Naive thymus-derived CD4-positive, alpha-beta T cell (primary cell): Measurements from ENCODE around the gene PMFBP1. TPM values are rescaled to one million over a fixed set of nuclear protein-coding genes. Genes with fewer than 3 reads are reported as not detected.
"Not testable (repeated sequence)": the region's sequence is repeated elsewhere in the genome, so short reads cannot be mapped to it uniquely, and the experiment has no call there.

Source experiments
- ATAC-seq: fragments of 150-1000 bp; cut with Tn5 transposase; 2 replicates; pipeline ENCODE4 v1.10.0; 2021; ENCODE audit warnings: mild to moderate bottlenecking, moderate library complexity
- CTCF ChIA-PET: fragments of 350-600 bp; sonication (Branson Sonifier 250); formaldehyde crosslinking; loops from one replicate; lab custom pipeline; 2021; ENCODE audit warnings: antibody characterized with exemption; lab: Charles Lee
- POLR2A ChIA-PET: fragments of 350-600 bp; sonication (Branson Sonifier 250); formaldehyde crosslinking; loops from one replicate; lab custom pipeline; 2021; ENCODE audit warnings: antibody characterized with exemption, inconsistent platforms; lab: Charles Lee
- DNase-seq, 9 donors: peaks; one replicate each; pipeline versions ENCODE4 v3.0.0 to v3.0.0-alpha.2; 2020 to 2022; ENCODE audit warnings: mixed read lengths in 1 of 9
- H3K27ac ChIP-seq: one replicate; pipeline ENCODE4 v1.7.0; 2013; ENCODE audit warnings: mild to moderate bottlenecking, low read depth, low read length, moderate library complexity
- H3K27me3 ChIP-seq, 2 donors: one replicate each; pipeline ENCODE4 v1.7.0; 2013; ENCODE audit warnings: low read length in 2 of 2, mild to moderate bottlenecking in 2 of 2, moderate library complexity in 2 of 2; ENCODE audit not compliant: control insufficient read depth in 2 of 2, insufficient read depth in 2 of 2
- H3K36me3 ChIP-seq, 3 experiments: 1 replicate in 2 of 3; 2 replicates in 1 of 3; pipeline ENCODE4 v1.7.0; 2013; ENCODE audit warnings: low read length in 3 of 3, mild to moderate bottlenecking in 3 of 3, moderate library complexity in 1 of 3; ENCODE audit not compliant: insufficient read depth in 3 of 3, control insufficient read depth in 2 of 3
- H3K4me1 ChIP-seq, 2 donors: one replicate each; pipeline ENCODE4 v1.7.0; 2013; ENCODE audit warnings: low read length in 2 of 2, mild to moderate bottlenecking in 2 of 2, moderate library complexity in 1 of 2; ENCODE audit not compliant: control insufficient read depth in 2 of 2, insufficient read depth in 2 of 2
- H3K4me3 ChIP-seq: 2 replicates; pipeline ENCODE4 v1.7.0; 2013; ENCODE audit warnings: mild to moderate bottlenecking, low read length
- H3K9me3 ChIP-seq, 3 experiments: 1 replicate in 2 of 3; 2 replicates in 1 of 3; pipeline ENCODE4 v1.7.0; 2013; ENCODE audit warnings: low read length in 3 of 3; ENCODE audit not compliant: control insufficient read depth in 2 of 3
- H3K27ac Mint-ChIP-seq, 9 donors: one replicate each; pipeline ENCODE4 v1.8.0; 2020 to 2022; ENCODE audit warnings: mixed read lengths in 9 of 9, mild to moderate bottlenecking in 8 of 9, moderate library complexity in 5 of 9, inconsistent platforms in 2 of 9
- H3K27me3 Mint-ChIP-seq, 5 donors: one replicate each; pipeline ENCODE4 v1.8.0; 2021 to 2022; ENCODE audit warnings: mixed read lengths in 5 of 5, mild to moderate bottlenecking in 1 of 5
- H3K36me3 Mint-ChIP-seq, 5 donors: one replicate each; pipeline ENCODE4 v1.8.0; 2020 to 2022; ENCODE audit warnings: mixed read lengths in 5 of 5, mild to moderate bottlenecking in 3 of 5, inconsistent platforms in 1 of 5
- H3K4me1 Mint-ChIP-seq, 7 donors: one replicate each; pipeline ENCODE4 v1.8.0; 2020 to 2022; ENCODE audit warnings: mixed read lengths in 7 of 7, mild to moderate bottlenecking in 3 of 7, inconsistent platforms in 1 of 7
- H3K4me3 Mint-ChIP-seq, 10 donors: one replicate each; pipeline ENCODE4 v1.8.0; 2020 to 2022; ENCODE audit warnings: mild to moderate bottlenecking in 10 of 10, mixed read lengths in 10 of 10, moderate library complexity in 6 of 10, inconsistent platforms in 2 of 10
- H3K9me3 Mint-ChIP-seq, 11 donors: one replicate each; pipeline ENCODE4 v1.8.0; 2020 to 2022; ENCODE audit warnings: mixed read lengths in 11 of 11, mild to moderate bottlenecking in 4 of 11, inconsistent platforms in 1 of 11, moderate library complexity in 1 of 11
- intact Hi-C, 2 donors: fragments of 100-400 bp; cut with micrococcal nuclease; formaldehyde crosslinking; loops; one replicate each; pipeline ENCODE4 v1.15.1; 2023
- polyA plus RNA-seq, 2 donors: library from polyadenylated mRNA; unstranded; fragments of 300-500 nt; fragmentation: Illumina TruSeq; gene quantifications; one replicate each; pipeline ENCODE4 v1.2.3, GENCODE V29; 2021
- total RNA-seq, 6 experiments: library from RNA in 5 of 6; stranded (reverse) in 5 of 6; gene quantifications; 1 replicate in 5 of 6; 2 replicates in 1 of 6; pipeline ENCODE4 v1.2.3 and lab custom pipeline; 2021 to 2026

The PMFBP1 gene
- total and polyA plus RNA-seq, 7 experiments from 2014 or later: 0.12 to 2.0 (median 1.2) TPM; not detected in 1

DNA sequence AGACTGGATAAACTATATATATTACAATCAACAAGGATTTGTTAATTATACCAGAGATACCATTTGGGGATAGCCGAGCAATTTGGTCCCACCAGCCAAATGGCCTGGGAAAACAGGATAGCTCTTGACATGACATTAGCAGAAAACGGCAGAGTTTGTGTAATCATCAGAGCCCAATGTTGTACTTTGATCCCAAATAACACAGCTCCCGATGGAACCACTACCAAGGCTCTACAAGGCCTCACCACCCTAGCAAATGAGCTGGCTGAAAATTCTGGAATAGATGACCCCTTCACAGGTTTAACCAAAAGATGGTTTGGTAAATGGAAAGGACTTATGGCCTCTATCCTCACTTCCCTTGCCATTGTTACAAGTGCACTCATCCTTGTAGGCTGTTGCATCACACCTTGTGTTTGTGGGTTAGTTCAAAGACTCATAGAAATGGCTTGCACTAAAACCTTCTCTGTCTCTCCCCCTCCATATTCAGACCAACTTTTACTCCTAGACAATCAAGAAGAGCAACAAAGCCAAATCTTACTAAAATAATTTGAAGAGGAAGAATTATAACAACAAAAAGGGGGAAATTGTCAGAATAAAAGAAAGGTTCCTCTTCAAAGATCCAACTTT is 88.1 kb downstream of the PMFBP1 start:
- POLR2A ChIA-PET: no interaction called here
- DNase-seq: no peak
- H3K27me3 Mint-ChIP-seq: no peaks in the 10 kb centered on the region
- no peak overlapping the region for H3K27ac ChIP-seq
- H3K4me1 Mint-ChIP-seq: peaks cover 0 to 2% (median 0%) of the 10 kb centered on the region in 7 donors
- H3K9me3 ChIP-seq: peaks cover 0 to 16% (median 0%) of the 10 kb centered on the region in 3 experiments
- intact Hi-C loops: no loop called here
- peaks cover 0 to 41% (median under 1%) of the 10 kb centered on the region in 3 experiments for H3K36me3 ChIP-seq
- H3K27ac Mint-ChIP-seq: no peak overlapping the region
- no peak for ATAC-seq
- no peaks in the 10 kb centered on the region for H3K27me3 ChIP-seq
- H3K36me3 Mint-ChIP-seq: peaks cover 7 to 44% (median 33%) of the 10 kb centered on the region in 5 donors
- no peak overlapping the region for H3K4me3 ChIP-seq
- H3K9me3 Mint-ChIP-seq: peaks cover 0 to 13% (median 3%) of the 10 kb centered on the region in 11 donors
- H3K4me1 ChIP-seq: no peaks in the 10 kb centered on the region
- no peak overlapping the region for H3K4me3 Mint-ChIP-seq
- CTCF ChIA-PET: no interaction called here

DNA sequence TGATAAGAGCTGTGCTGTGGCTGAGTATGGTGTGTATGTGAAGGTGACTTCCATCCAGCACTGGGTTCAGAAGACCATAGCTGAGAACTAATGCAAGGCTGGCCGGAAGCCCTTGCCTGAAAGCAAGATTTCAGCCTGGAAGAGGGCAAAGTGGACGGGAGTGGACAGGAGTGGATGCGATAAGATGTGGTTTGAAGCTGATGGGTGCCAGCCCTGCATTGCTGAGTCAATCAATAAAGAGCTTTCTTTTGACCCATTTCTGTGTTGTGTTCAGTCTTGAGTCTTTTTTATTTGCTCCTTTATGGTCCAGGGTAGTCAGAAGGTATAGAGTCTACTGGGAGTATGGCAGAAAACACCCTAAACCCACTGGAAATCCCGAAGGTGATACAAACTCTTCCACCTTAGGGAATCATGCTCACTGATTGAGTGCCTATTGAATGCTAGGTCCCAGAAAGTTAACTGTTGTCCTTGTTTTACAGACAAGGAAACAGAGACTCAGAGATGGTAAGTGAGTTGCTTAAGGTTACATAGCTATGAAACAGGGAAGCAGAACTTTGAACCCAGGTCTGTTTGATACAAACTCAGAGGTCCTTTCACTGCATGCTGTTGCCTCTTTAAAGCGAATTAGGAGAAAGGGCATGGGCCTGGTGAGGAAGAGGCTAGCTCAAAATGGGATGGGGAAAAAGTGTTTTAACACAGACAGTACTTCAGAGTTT is 94.8 kb downstream of the PMFBP1 start:
- H3K4me3 ChIP-seq, intact Hi-C loops, H3K27ac ChIP-seq, DNase-seq, H3K4me1 Mint-ChIP-seq, H3K27ac Mint-ChIP-seq, POLR2A ChIA-PET, H3K27me3 ChIP-seq, H3K9me3 Mint-ChIP-seq, H3K27me3 Mint-ChIP-seq, CTCF ChIA-PET, H3K4me1 ChIP-seq, H3K4me3 Mint-ChIP-seq, H3K36me3 ChIP-seq, ATAC-seq, H3K9me3 ChIP-seq: not testable (repeated sequence)
- peaks cover 0 to 13% (median 0%) of the 10 kb centered on the region in 5 donors for H3K36me3 Mint-ChIP-seq

DNA sequence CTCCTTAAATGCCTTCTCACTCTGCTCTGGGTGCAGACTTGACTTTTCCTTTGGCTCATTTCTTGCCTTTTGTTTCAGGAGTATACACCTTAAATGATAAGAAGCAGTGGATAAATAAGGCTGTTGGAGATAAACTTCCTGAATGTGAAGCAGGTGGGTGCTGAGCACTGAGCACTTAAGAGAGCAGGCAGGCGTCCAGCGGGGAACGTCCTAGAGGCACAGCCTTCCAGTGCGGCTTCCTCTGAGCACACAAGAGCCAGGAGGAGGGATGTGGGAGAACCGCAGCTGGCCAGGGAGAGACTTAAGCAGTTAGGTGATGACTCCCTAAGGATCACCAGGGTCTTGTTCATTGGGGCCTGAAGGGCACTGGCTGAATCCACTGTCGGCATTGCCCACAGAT is 96.9 kb downstream of the PMFBP1 start:
- H3K9me3 Mint-ChIP-seq, CTCF ChIA-PET, ATAC-seq, H3K4me1 ChIP-seq, POLR2A ChIA-PET, H3K9me3 ChIP-seq, H3K27me3 Mint-ChIP-seq, H3K27ac Mint-ChIP-seq, H3K36me3 ChIP-seq, H3K4me1 Mint-ChIP-seq, intact Hi-C loops, H3K27me3 ChIP-seq, DNase-seq, H3K27ac ChIP-seq, H3K4me3 ChIP-seq, H3K4me3 Mint-ChIP-seq: not testable (repeated sequence)
- H3K36me3 Mint-ChIP-seq: peaks cover 0 to 15% (median 0%) of the 10 kb centered on the region in 5 donors

DNA sequence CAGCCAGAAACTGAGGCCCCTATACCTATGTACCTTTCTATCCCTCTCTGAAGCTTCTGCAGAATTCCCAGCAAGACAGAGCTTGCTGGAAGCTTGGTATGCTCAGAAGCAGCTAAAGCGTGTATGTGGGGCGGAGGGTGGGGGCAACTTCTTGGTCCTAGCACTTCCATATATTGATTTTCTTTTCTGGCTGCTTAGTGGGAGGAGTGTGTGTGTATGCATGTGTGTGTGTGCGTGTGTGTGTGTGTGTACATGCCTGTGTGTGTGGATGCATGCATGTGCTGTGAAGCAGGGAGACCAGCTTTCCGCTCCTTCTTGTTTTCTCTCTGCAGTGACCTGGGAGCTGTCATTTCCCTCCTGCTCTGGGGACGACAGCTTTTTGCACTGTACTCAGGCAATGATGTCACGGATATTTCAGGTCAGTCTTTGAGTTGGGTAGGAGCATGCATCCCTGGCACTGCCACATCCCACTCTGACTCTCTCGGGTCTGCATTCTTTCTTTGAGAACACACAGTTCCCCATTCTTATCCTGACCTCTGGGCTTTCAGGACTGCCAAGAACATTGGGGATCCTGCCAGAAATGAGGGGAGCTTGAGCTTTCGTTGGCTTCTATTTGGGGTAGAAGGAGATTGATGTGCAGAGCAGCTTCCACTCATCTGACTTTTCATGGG is 98.3 kb downstream of the PMFBP1 start:
- no peak for DNase-seq
- intact Hi-C loops: no loop called here
- Mint-ChIP-seq H3K4me1 (peaks cover 0 to 2% (median 0%) of the 10 kb centered on the region in 7 donors), H3K4me3 (no peak overlapping the region), H3K36me3 (peaks cover 0 to 16% (median 0%) of the 10 kb centered on the region in 5 donors), H3K27ac (no peak overlapping the region), H3K27me3 (no peaks in the 10 kb centered on the region), H3K9me3 (no peaks in the 10 kb centered on the region)
- ChIA-PET POLR2A (interaction anchor here (0.6 kb wide), 1 partner anchor 679 kb away, joined by 5 read pairs; no protein-coding TSS in a partner anchor), CTCF (interaction anchor here (1.0 kb wide), 1 partner anchor 54 kb away, joined by 3 read pairs; no protein-coding TSS in a partner anchor)
- no peaks in the 10 kb centered on the region for H3K27me3 ChIP-seq
- H3K27ac ChIP-seq: no peak overlapping the region
- ATAC-seq: no peak
- H3K9me3 ChIP-seq: no peaks in the 10 kb centered on the region
- H3K4me1 ChIP-seq: no peaks in the 10 kb centered on the region
- no peak overlapping the region for H3K4me3 ChIP-seq
- H3K36me3 ChIP-seq: no peaks in the 10 kb centered on the region

DNA sequence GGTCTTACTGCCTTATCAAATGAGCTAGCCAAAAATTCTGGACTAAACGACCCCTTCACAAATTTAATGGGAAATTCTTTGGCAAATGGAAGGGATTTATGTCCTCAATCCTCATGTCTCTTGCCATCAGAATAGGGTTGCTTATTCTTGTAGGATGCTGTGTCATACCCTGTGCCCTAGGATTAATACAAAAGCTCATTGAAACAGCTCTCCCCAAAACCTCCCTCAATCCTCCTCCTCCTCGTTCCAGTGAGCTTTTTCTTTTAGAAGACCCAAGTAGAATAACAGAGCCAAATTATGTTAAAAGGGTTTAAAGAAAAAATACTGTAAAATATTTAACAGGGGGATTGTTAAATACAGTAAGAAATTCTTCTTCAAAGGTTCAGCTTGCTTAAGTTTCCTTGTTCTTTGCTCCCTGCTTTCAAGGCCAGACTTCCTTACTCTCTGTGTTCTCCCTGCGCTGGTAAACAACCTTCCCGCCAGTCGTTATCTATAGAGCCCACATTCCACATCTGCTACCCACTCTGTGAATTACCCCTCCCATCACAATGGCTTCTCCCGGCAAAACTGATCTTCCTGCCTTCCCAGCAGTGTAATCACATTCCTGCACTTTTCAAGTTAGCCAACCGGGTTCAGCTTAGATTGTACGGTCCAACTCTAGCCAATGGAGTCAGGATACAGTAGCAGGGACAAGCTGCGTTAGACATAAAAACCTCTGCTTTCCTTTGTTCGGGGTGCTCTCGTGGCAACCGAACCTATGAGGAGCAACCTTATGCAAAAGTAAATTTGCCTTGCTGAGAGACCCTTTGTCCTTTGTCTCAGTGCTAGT is 99.2 kb downstream of the PMFBP1 start:
- Mint-ChIP-seq H3K9me3 (no peaks in the 10 kb centered on the region), H3K36me3 (peaks cover 0 to 13% (median 0%) of the 10 kb centered on the region in 5 donors), H3K27me3 (no peaks in the 10 kb centered on the region), H3K27ac (no peak overlapping the region), H3K4me3 (no peak overlapping the region), H3K4me1 (peaks cover 0 to 2% (median 0%) of the 10 kb centered on the region in 7 donors)
- H3K4me3 ChIP-seq: no peak overlapping the region
- H3K4me1 ChIP-seq: no peaks in the 10 kb centered on the region
- intact Hi-C loops: no loop called here
- DNase-seq (no peak), ATAC-seq (no peak)
- POLR2A ChIA-PET: no interaction called here
- no peaks in the 10 kb centered on the region for H3K36me3 ChIP-seq
- H3K27ac ChIP-seq: no peak overlapping the region
- H3K9me3 ChIP-seq: no peaks in the 10 kb centered on the region
- CTCF ChIA-PET: no interaction called here
- H3K27me3 ChIP-seq: no peaks in the 10 kb centered on the region
